ENCODE data around the gene DNAAF5. TPM values are rescaled to one million over a fixed set of nuclear protein-coding genes. Genes with fewer than 3 reads are reported as not detected.

DNAAF5 gene
- total and polyA plus RNA-seq, 2 of the 13 experiments (the other 11 are each of a cell fraction or from before 2014, with no cell fraction given) = 11.9 to 21.5 TPM

GRCh38 chr7:701086-701671, 25.3 kb upstream of the DNAAF5 start:
- H3K36me3 ChIP-seq (replicated peaks in 1 of 2; ENCODE audit: control insufficient read depth in 1 of 2, insufficient read depth in 2 of 2, low read length in 2 of 2) = peaks cover 3 to 24% of the 10 kb centered on the region in 2 experiments; a peak in 4 of 5 replicates
- no peak overlapping the region for H3K27ac ChIP-seq (ENCODE audit: extremely low read length, insufficient read depth, low read length)
- H3K4me2 ChIP-seq (ENCODE audit: low read depth, low read length) = no peak overlapping the region
- in situ Hi-C loops (cut with HindIII; ENCODE audit: extremely low pct_ligation_motif_present, low pct_unique_long_range_greater_than_20kb) = no loop called here
- ChIA-PET CTCF (ENCODE audit: low intra/inter-chr PET ratio, low total read pairs) (no interaction called here), POLR2A (no interaction called here)
- H4K20me1 ChIP-seq (ENCODE audit: insufficient read depth, low read length) = no peaks in the 10 kb centered on the region
- H3K9ac ChIP-seq (ENCODE audit: insufficient read depth, low read depth, low read length) = no peak overlapping the region
- H2AFZ ChIP-seq (ENCODE audit: low read length) = no peak overlapping the region
- no peak for TF ChIP-seq GRHL1 (CRISPR knock-in tag; conservative IDR thresholded peaks at IDR 0.05)
- no peak for TF ChIP-seq ZNF343 (CRISPR knock-in tag; IDR thresholded peaks at IDR 0.05)
- no peak for TF ChIP-seq TP53 (CRISPR knock-in tag; conservative IDR thresholded peaks at IDR 0.05)
- TF ChIP-seq THAP11 (CRISPR knock-in tag; IDR thresholded peaks at IDR 0.05) = no peak
- no peak for TF ChIP-seq ATF7-NPFF (CRISPR knock-in tag; IDR thresholded peaks at IDR 0.05; ENCODE audit: low read depth)
- TF ChIP-seq ARNT (IDR thresholded peaks at IDR 0.05) = no peak
- TF ChIP-seq JUND (CRISPR knock-in tag; IDR thresholded peaks at IDR 0.05) = no peak
- TF ChIP-seq ZNF878 (CRISPR knock-in tag; IDR thresholded peaks at IDR 0.05) = no peak
- TF ChIP-seq HOXA7 (CRISPR knock-in tag; IDR thresholded peaks at IDR 0.05) = no peak
- TF ChIP-seq, protein P1, sequence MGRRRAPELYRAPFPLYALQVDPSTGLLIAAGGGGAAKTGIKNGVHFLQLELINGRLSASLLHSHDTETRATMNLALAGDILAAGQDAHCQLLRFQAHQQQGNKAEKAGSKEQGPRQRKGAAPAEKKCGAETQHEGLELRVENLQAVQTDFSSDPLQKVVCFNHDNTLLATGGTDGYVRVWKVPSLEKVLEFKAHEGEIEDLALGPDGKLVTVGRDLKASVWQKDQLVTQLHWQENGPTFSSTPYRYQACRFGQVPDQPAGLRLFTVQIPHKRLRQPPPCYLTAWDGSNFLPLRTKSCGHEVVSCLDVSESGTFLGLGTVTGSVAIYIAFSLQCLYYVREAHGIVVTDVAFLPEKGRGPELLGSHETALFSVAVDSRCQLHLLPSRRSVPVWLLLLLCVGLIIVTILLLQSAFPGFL (CRISPR knock-in tag; IDR thresholded peaks at IDR 0.05) = no peak
- no peak for TF ChIP-seq ZNF724P (CRISPR knock-in tag; IDR thresholded peaks at IDR 0.05; ENCODE audit: borderline replicate concordance)
- no peak for TF ChIP-seq ZNF430 (CRISPR knock-in tag; IDR thresholded peaks at IDR 0.05)
- TF ChIP-seq ZNF747 (CRISPR knock-in tag; IDR thresholded peaks at IDR 0.05; ENCODE audit: borderline replicate concordance) = no peak
- TF ChIP-seq PAXIP1 (CRISPR knock-in tag; conservative IDR thresholded peaks at IDR 0.05) = no peak
- TF ChIP-seq MTERF4 (CRISPR knock-in tag; IDR thresholded peaks at IDR 0.05) = no peak
- TF ChIP-seq FOSL1 (CRISPR knock-in tag; IDR thresholded peaks at IDR 0.05; ENCODE audit: borderline replicate concordance) = no peak
- no peak for TF ChIP-seq RARG (CRISPR knock-in tag; IDR thresholded peaks at IDR 0.05; ENCODE audit: low read depth)
- no peak for TF ChIP-seq SNRNP70 (IDR thresholded peaks at IDR 0.05; ENCODE audit: low read depth, low read length)
- no peaks in the 10 kb centered on the region for H3K27me3 ChIP-seq (ENCODE audit: control insufficient read depth in 1 of 2, insufficient read depth in 2 of 2, low read length in 2 of 2)
- no TSS peak for BruUV-seq (replicated peaks)
- 84% methylated on average over 4 of the region's 4 CpGs for WGBS (ENCODE audit: low lambda C conversion rate)
- no peak for FAIRE-seq
- no peaks in the 10 kb centered on the region for H3K4me1 ChIP-seq (ENCODE audit: insufficient read depth, low read length)
- H3K4me3 ChIP-seq (replicated peaks in 1 of 3; ENCODE audit: insufficient read depth in 1 of 3, low read depth in 2 of 3, low read length in 3 of 3) = no peak overlapping the region
- no peaks in the 10 kb centered on the region for H3K79me2 ChIP-seq (ENCODE audit: insufficient read depth, low read length)
- peaks cover 8% of the 10 kb centered on the region; the same call in 1 of the 2 replicates for H3K9me3 ChIP-seq (ENCODE audit: low read length)
- DNase-seq (ENCODE audit: low spot score) = no peak
- ATAC-seq = no peak
- intact Hi-C loops (cut with micrococcal nuclease; ENCODE audit: unreplicated experiment) = no loop called here

Measured in HepG2 (cell line).